ENCODE results near the gene SH2B2.

SH2B2 gene

GRCh38 chr7:102287111-102287980, 678 bp downstream of the SH2B2 start:
- TF ChIP-seq CTCF (IDR thresholded peaks at IDR 0.05; ENCODE audit: low read depth, low read length, missing control alignments): no peak
- peak overlapping the region; percentile 63 for H3K4me3 ChIP-seq (replicated peaks; ENCODE audit: low read depth, low read length)
- DNase-seq (ENCODE audit: extremely low read depth, low read depth): no peak

- TF ChIP-seq CTCF (IDR thresholded peaks at IDR 0.05; ENCODE audit: low read depth, low read length, missing control alignments): no peak
- H3K4me3 ChIP-seq (replicated peaks; ENCODE audit: low read depth, low read length): peak overlapping the region; percentile 63
- DNase-seq (ENCODE audit: extremely low read depth, low read depth): no peak
Observed at GRCh38 chr7:102287981-102288278, 1.3 kb downstream of the SH2B2 start.

- peak overlapping the region; percentile 63 for H3K4me3 ChIP-seq (replicated peaks; ENCODE audit: low read depth, low read length)
- DNase-seq (ENCODE audit: extremely low read depth, low read depth): no peak
- no peak for TF ChIP-seq CTCF (IDR thresholded peaks at IDR 0.05; ENCODE audit: low read depth, low read length, missing control alignments)
Observed at GRCh38 chr7:102288285-102288930, 1.7 kb downstream of the SH2B2 start.

- DNase-seq (ENCODE audit: extremely low read depth, low read depth): no peak
- H3K4me3 ChIP-seq (replicated peaks; ENCODE audit: low read depth, low read length): no peak overlapping the region
- no peak for TF ChIP-seq CTCF (IDR thresholded peaks at IDR 0.05; ENCODE audit: low read depth, low read length, missing control alignments)
Observed at GRCh38 chr7:102289057-102289456, 2.4 kb downstream of the SH2B2 start.

- H3K4me3 ChIP-seq (replicated peaks; ENCODE audit: low read depth, low read length): no peak overlapping the region
- no peak for TF ChIP-seq CTCF (IDR thresholded peaks at IDR 0.05; ENCODE audit: low read depth, low read length, missing control alignments)
- no peak for DNase-seq (ENCODE audit: extremely low read depth, low read depth)
Observed at GRCh38 chr7:102291056-102291915, 4.6 kb downstream of the SH2B2 start.

GRCh38 chr7:102291916-102292267, 5.2 kb downstream of the SH2B2 start:
- no peak for DNase-seq (ENCODE audit: extremely low read depth, low read depth)
- no peak for TF ChIP-seq CTCF (IDR thresholded peaks at IDR 0.05; ENCODE audit: low read depth, low read length, missing control alignments)
- H3K4me3 ChIP-seq (replicated peaks; ENCODE audit: low read depth, low read length): no peak overlapping the region
